Skin of body (tissue), 2 donors: ENCODE measurements around the gene AMBRA1. TPM values are rescaled to one million over a fixed set of nuclear protein-coding genes. Genes with fewer than 3 reads are reported as not detected.
A peak's percentile ranks its signal among the peaks of the same experiment; 100 is the strongest.
"Not testable (repeated sequence)": the region's sequence is repeated elsewhere in the genome, so short reads cannot be mapped to it uniquely, and the experiment has no call there.

ENCODE experiments used
- DNase-seq: peaks from one replicate; lab custom pipeline; 2025; lab: John Stamatoyannopoulos, UW
- total RNA-seq: library from RNA; depleted of rRNA; stranded (reverse); fragments of >200 nt; gene quantifications from one replicate; pipeline ENCODE4 v1.2.3, GENCODE V29; 2014

The AMBRA1 gene
- total RNA-seq, 1 donor from 2014 or later: 19.8 TPM

GRCh38 chr11:46383404-46383758 is 210.4 kb downstream of the AMBRA1 start:
- no peak for DNase-seq

DNA sequence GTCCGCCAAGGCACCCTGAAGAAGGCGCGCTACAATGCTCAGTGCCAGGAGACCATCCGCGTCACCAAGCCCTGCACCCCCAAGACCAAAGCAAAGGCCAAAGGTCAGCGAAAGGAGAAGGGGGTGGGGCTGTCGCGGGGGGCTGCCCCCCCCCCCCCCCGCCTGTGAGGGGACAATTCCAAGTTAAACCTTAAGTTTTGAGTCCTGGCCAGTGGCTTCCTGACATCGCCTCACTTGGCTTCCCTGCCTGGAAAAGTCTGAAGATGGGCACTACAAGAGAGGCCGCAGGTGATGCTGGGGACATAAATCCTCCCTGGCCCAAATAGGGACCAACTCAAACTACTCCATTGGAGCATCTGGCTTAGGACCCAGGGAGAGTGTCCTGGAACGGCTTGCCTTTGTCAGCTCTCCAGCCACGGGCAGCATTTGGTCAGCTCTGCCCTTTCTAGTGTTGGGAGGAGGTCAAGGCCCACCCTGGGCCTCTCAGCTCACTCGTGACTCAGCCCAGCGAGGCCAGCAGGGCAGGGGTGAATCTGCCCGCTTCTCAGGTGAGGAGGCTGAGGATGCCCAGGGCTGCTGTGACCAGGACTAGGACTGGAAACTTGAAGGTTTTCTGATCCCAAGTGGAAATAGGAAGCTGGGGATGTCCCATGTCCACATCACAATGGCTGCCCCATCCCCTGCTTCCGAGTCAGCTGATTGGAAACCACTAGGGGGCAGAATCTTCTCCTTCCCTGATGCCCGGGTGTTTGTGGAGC is 211.0 kb downstream of the AMBRA1 start:
- no peak for DNase-seq

- no peak for DNase-seq
Observed at GRCh38 chr11:46381819-46382645, 211.8 kb downstream of the AMBRA1 start.

DNA sequence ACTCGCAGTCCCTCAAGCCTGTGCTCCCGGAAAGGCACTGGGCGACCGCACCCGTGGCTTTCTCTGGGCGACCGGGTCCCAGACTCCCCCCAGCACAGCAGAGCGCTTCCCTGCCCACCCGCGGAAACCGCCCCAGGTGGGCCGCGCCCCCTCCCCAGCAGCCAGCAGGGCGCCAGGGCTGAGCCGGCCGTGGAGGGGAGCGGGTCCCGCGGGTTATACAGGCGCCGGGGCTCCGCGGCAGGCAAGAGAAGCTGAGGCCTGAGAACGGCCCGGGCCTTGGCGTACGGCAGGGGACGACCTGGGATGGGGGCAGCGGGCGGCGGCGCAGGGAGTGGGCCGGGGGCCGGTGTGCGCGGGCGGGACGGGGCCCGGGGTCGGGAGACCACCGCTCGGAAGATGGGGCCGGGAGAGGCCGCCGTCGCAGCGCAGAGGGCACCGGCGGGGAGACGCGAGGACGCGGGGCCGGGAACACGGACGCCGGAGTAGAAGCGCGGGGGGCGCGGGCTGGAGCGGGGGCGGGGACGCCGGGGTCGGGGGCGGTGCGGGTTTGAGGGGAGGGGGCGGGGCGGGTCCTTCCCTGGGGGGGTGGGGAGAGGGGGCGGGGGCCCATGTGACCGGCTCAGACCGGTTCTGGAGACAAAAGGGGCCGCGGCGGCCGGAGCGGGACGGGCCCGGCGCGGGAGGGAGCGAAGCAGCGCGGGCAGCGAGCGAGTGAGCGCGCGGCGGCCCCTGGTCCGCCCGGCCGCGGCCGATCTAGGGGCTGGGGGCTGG is 212.6 kb downstream of the AMBRA1 start, which contains the start of gene MDK:
TSS of gene MDK (plus strand) at position 622 of the 771 bp plus-strand sequence. CDS start 389 bp downstream, outside the sequence.
- DNase-seq: peak; percentile 12

DNA sequence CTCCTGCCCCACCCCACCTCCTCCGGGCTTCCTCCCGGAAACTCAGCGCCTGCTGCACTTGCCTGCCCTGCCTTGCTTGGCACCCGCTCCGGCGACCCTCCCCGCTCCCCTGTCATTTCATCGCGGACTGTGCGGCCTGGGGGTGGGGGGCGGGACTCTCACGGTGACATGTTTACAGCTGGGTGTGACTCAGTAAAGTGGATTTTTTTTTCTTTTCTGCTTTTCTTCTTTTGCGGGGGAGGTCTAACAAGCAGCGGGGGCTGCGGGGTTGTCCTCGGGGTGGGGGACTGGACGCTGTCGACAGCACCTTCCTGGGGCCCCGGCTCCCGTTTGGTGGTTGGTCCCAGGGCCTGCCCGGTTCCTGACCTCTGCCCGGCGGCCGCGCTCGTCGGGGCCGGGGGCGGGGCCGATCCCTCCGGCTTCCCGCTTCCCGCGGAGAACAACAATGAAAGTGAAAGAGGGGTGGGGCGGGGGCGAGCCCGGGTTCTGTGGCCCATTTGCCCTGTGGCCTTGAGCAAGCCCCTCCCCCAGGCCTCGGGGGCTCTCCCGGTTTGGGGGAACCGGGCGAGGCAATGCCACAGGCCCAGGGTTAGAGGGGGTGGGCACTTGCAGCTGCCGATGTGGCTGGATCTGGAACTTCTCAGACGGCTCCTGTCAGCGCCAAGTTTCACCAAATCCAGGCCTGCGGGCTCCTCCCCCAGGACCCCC is 213.3 kb downstream of the AMBRA1 start:
- no peak for DNase-seq

DNA sequence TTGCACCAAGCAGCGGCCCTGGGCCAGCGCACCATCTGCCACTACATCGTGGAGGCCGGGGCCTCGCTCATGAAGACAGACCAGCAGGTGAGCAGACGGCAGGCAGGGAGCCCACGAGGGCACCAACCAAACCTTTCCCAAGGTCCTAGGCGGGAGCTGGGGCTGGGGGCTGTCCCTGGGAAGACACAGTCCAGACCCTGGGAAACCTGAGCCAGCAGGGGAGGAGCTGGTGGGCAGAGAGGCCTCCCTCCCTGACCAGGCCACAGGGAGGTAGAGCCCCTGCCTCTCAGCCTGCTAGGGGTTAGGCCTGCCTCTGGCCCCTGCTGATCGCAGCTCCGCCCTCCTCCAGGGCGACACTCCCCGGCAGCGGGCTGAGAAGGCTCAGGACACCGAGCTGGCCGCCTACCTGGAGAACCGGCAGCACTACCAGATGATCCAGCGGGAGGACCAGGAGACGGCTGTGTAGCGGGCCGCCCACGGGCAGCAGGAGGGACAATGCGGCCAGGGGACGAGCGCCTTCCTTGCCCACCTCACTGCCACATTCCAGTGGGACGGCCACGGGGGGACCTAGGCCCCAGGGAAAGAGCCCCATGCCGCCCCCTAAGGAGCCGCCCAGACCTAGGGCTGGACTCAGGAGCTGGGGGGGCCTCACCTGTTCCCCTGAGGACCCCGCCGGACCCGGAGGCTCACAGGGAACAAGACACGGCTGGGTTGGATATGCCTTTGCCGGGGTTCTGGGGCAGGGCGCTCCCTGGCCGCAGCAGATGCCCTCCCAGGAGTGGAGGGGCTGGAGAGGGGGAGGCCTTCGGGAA is 214.1 kb downstream of the AMBRA1 start:
- not testable (repeated sequence) for DNase-seq

DNA sequence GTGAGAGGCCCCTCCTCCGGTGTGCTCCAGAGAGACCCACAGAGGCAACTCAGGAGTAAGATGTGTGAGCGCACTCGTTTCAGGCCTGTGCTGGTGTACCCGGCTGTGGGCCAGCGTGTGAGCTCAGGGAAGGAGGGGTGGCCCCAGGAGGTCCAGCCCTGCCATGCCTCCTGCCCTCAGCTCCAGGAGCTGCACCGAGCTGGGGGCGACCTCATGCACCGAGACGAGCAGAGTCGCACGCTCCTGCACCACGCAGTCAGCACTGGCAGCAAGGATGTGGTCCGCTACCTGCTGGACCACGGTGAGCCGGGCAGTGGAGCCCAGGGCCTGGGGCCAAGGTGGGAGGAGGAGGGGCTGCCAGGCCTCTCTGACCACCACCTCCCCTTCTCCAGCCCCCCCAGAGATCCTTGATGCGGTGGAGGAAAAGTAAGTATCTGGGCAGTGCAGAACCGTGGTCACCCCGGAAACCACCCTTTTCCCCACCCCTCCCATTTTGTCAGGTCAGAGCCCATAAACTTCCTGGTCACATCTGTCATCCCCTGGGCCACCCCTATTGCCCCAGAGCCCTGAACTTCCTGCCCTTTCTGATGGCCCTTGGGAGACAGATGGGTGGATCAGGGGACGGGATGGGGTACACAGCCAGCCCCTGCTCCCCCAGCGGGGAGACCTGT is 214.9 kb downstream of the AMBRA1 start:
- no peak for DNase-seq

GRCh38 chr11:46378296-46378695 is 215.5 kb downstream of the AMBRA1 start:
- no peak for DNase-seq

- DNase-seq: no peak
Observed at GRCh38 chr11:46377831-46378230, 216.0 kb downstream of the AMBRA1 start.

DNA sequence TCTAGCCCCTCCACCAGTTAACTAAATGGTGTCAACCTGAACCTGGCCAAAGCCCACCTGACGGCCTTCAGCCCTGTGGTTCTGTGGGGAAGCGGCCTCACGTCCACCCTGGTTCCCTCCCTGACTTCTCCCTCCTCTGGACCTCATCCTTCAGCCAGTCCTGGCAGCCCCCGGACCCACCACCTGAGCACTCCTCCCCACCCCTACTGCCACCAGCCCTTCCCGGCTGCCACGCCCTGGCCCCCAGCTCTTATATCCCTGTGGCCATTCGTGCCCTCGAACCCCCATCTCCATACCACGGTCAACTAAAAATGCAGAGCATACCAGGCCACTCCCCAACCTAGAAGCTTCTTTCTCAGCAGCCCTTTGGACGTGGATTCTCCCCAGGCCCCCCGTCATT is 216.5 kb downstream of the AMBRA1 start:
- no peak for DNase-seq

GRCh38 chr11:46376258-46377050 is 217.4 kb downstream of the AMBRA1 start:
- no peak for DNase-seq

DNA sequence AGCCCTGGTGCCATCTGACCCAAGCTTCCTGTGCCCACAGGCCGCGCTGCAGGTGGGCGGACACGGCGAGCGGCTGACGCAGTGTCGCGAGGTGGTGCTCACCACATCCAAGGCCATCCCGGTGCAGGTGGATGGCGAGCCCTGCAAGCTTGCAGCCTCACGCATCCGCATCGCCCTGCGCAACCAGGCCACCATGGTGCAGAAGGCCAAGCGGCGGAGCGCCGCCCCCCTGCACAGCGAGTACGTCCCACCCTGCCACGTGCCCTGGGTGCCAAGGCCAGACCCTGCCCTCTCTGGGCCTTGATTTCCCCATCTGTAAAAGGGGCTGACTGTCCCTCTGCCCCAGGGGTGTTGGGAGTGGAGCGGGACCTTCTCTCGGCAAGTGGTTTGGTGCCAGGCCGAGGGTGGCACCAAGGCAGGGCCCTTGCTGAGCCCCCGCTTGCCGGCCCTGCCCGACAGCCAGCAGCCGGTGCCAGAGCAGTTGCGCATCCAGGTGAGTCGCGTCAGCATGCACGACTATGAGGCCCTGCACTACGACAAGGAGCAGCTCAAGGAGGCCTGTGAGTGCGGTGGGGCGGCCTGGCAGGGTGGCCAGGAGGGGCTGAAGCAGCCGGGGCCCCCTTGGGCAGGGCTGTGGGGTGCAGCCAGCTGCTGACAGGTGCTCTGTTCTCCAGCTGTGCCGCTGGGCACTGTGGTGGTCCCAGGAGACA is 218.3 kb downstream of the AMBRA1 start:
- DNase-seq: no peak

DNA sequence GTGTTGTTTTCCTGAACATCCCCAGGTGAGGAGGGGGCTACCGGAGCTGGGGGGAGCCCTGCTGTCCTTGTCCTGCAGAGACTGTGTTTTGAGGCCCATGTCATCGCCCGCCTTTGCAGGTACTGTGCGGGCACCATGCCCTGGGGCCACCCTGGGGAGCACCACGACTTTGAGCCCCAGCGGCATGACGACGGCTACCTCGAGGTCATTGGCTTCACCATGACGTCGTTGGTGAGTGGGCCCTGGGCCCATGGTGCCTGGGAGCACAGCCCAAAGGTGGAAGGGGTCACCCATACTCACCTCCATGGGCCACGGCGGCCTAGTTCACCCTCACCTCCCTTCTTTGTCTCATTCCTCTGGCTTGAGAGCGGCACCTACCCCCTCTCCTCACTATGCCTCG is 219.0 kb downstream of the AMBRA1 start:
- DNase-seq: no peak

- DNase-seq: no peak
Observed at GRCh38 chr11:46373787-46374740, 219.8 kb downstream of the AMBRA1 start.

- not testable (repeated sequence) for DNase-seq
Observed at GRCh38 chr11:46372501-46372900, 221.3 kb downstream of the AMBRA1 start.

GRCh38 chr11:46372086-46372485 is 221.7 kb downstream of the AMBRA1 start:
- DNase-seq: no peak

DNA sequence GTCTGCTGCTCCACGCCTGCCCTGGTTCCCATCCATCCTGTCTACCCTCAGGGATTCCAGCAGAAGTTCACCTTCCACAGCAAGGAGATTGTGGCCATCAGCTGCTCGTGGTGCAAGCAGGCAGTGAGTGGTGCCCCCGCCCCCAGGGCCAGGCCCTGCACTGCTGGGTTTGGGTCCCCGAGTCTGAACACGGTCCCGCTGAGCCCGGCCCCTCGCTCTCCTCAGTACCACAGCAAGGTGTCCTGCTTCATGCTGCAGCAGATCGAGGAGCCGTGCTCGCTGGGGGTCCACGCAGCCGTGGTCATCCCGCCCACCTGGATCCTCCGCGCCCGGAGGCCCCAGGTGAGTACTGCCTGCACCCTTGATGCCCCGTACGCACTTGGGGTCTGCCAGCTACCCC is 222.6 kb downstream of the AMBRA1 start:
- DNase-seq: not testable (repeated sequence)
